Parathyroid adenoma (tissue), 2 donors: ENCODE data around the gene DNHD1.

Experiments used
- H2AFZ ChIP-seq: fragments of 300-600 bp; sonication (generic); one replicate; pipeline ENCODE4 v1.7.0; 2017; ENCODE audit warnings: antibody characterized with exemption, mild to moderate bottlenecking
- H3K27ac ChIP-seq: fragments of 300-600 bp; sonication (generic); one replicate; pipeline ENCODE4 v1.7.0; 2017
- H3K27me3 ChIP-seq: fragments of 300-600 bp; sonication (generic); one replicate; pipeline ENCODE4 v1.7.0; 2017; ENCODE audit warnings: low read length; ENCODE audit not compliant: control insufficient read depth, insufficient read depth
- H3K36me3 ChIP-seq: fragments of 300-600 bp; sonication (generic); one replicate; pipeline ENCODE4 v1.7.0; 2017; ENCODE audit warnings: low read length; ENCODE audit not compliant: control insufficient read depth, insufficient read depth
- H3K4me1 ChIP-seq: fragments of 300-600 bp; sonication (generic); one replicate; pipeline ENCODE4 v1.7.0; 2017; ENCODE audit warnings: control low read depth
- H3K4me2 ChIP-seq: fragments of 300-600 bp; sonication (generic); one replicate; pipeline ENCODE4 v1.7.0; 2017; ENCODE audit warnings: low read length
- H3K4me3 ChIP-seq: fragments of 300-600 bp; sonication (generic); one replicate; pipeline ENCODE4 v1.7.0; 2017; ENCODE audit warnings: low read depth, low read length
- H3K79me2 ChIP-seq: fragments of 300-600 bp; sonication (generic); one replicate; pipeline ENCODE4 v1.7.0; 2017; ENCODE audit warnings: control low read depth
- H3K9ac ChIP-seq: fragments of 300-600 bp; sonication (generic); one replicate; pipeline ENCODE4 v1.7.0; 2017; ENCODE audit warnings: mild to moderate bottlenecking
- H3K9me3 ChIP-seq: fragments of 300-600 bp; sonication (generic); one replicate; pipeline ENCODE4 v1.7.0; 2017; ENCODE audit warnings: low read length; ENCODE audit not compliant: control insufficient read depth
- CTCF ChIP-seq: fragments of 300-600 bp; sonication (generic); IDR thresholded peaks from one replicate; pipeline ENCODE4 v1.7.0; 2017; ENCODE audit warnings: antibody characterized with exemption, mild to moderate bottlenecking
- donor health status: primary hyperparathyroidism.

The DNHD1 gene

GRCh38 chr11:6544921-6545850, 48.1 kb downstream of the DNHD1 start:
- TF ChIP-seq CTCF: no peak
- Histone ChIP-seq H3K9ac (no peak overlapping the region), H3K27ac (no peak overlapping the region), H3K36me3 (no peaks in the 10 kb centered on the region), H3K9me3 (no peaks in the 10 kb centered on the region), H3K4me2 (no peak overlapping the region), H3K4me1 (no peaks in the 10 kb centered on the region), H3K27me3 (no peaks in the 10 kb centered on the region), H3K4me3 (no peak overlapping the region), H3K79me2 (no peaks in the 10 kb centered on the region), H2AFZ (no peak overlapping the region)

GRCh38 chr11:6545917-6546605, 49.0 kb downstream of the DNHD1 start:
- Histone ChIP-seq H3K79me2 (no peaks in the 10 kb centered on the region), H2AFZ (no peak overlapping the region), H3K9ac (no peak overlapping the region), H3K4me3 (no peak overlapping the region), H3K27ac (no peak overlapping the region), H3K9me3 (no peaks in the 10 kb centered on the region), H3K4me1 (no peaks in the 10 kb centered on the region), H3K27me3 (no peaks in the 10 kb centered on the region), H3K36me3 (no peaks in the 10 kb centered on the region), H3K4me2 (no peak overlapping the region)
- TF ChIP-seq CTCF: no peak

- Histone ChIP-seq H3K27ac (no peak overlapping the region), H3K4me2 (no peak overlapping the region), H3K79me2 (no peaks in the 10 kb centered on the region), H3K27me3 (no peaks in the 10 kb centered on the region), H3K4me3 (no peak overlapping the region), H3K36me3 (no peaks in the 10 kb centered on the region), H3K9me3 (no peaks in the 10 kb centered on the region), H3K4me1 (no peaks in the 10 kb centered on the region), H3K9ac (no peak overlapping the region), H2AFZ (no peak overlapping the region)
- TF ChIP-seq CTCF: no peak
Observed at GRCh38 chr11:6546735-6547134, 49.7 kb downstream of the DNHD1 start.

- no peaks in the 10 kb centered on the region for H3K36me3 ChIP-seq
- no peak overlapping the region for H3K9ac ChIP-seq
- H3K27ac ChIP-seq: no peak overlapping the region
- no peaks in the 10 kb centered on the region for H3K9me3 ChIP-seq
- no peak overlapping the region for H2AFZ ChIP-seq
- no peak for TF ChIP-seq CTCF
- H3K4me2 ChIP-seq: no peak overlapping the region
- no peaks in the 10 kb centered on the region for H3K4me1 ChIP-seq
- no peaks in the 10 kb centered on the region for H3K27me3 ChIP-seq
- no peak overlapping the region for H3K4me3 ChIP-seq
- no peaks in the 10 kb centered on the region for H3K79me2 ChIP-seq
Observed at GRCh38 chr11:6547177-6547576, 50.1 kb downstream of the DNHD1 start.
